K562 (cell line): ENCODE results near the gene BCAP31. TPM values are rescaled to one million over a fixed set of nuclear protein-coding genes. Genes with fewer than 3 reads are reported as not detected.
A peak's percentile ranks its signal among the peaks of the same experiment; 100 is the strongest.

Source experiments
- ARID4B ChIP-seq: sonication (generic); formaldehyde crosslinking; IDR thresholded peaks from 2 replicates; pipeline ENCODE4 v1.8.0; 2022; ENCODE audit warnings: mild to moderate bottlenecking, missing genetic modification reagents
- BHLHE40 ChIP-seq: IDR thresholded peaks from 2 replicates; pipeline ENCODE4 v1.6.1; 2011; ENCODE audit warnings: low read length, improper control_type of control experiment
- CUX1 ChIP-seq: fragments of 200-800 bp; sonication (Bioruptor generic); IDR thresholded peaks from 2 replicates; pipeline ENCODE4 v1.6.1; 2016; ENCODE audit warnings: missing genetic modification characterization, missing compliant biosample characterization
- IRF2 ChIP-seq: sonication (generic); formaldehyde crosslinking; IDR thresholded peaks from 2 replicates; pipeline ENCODE4 v1.8.1; 2022; ENCODE audit warnings: mild to moderate bottlenecking, missing genetic modification reagents
- POLR2G ChIP-seq: fragments of 200-400 bp; formaldehyde crosslinking; IDR thresholded peaks from 2 replicates; pipeline ENCODE4 v1.6.1; 2017; ENCODE audit warnings: low read depth, mild to moderate bottlenecking, antibody characterized with exemption, low read length, moderate library complexity
- REST ChIP-seq, 2 experiments: fragments of 450-650 bp; formaldehyde crosslinking in 1 of 2; IDR thresholded peaks; 2 replicates each; pipeline versions ENCODE4 v1.4.0 to v1.6.1; 2014 to 2020; ENCODE audit warnings: mild to moderate bottlenecking in 2 of 2, borderline replicate concordance in 1 of 2, low read depth in 1 of 2
- SUPT5H ChIP-seq: fragments of 450-650 bp; IDR thresholded peaks from 2 replicates; pipeline ENCODE4 v1.6.1; 2016
- ZKSCAN1 ChIP-seq: fragments of 150-350 bp; IDR thresholded peaks from 2 replicates; pipeline ENCODE4 v1.6.1; 2016; ENCODE audit warnings: low read depth, low read length
- polyA plus RNA-seq, 8 experiments: library from polyadenylated mRNA; depleted of rRNA in 4 of 8; stranded (reverse) in 5 of 8; unstranded in 3 of 8; fragments of >200 nt; fragmentation: Nextera tagmentation in 2 of 8; fragmentation: Illumina TruSeq in 1 of 8; extraction: Ambion mirVana in 2 of 8; extraction: Trizol in 1 of 8; gene quantifications; 2 replicates each; pipeline versions ENCODE4 v1.2.1 to v1.2.3, GENCODE V29; 2011 to 2014; ENCODE audit warnings: inconsistent platforms in 1 of 8, missing spikeins in 1 of 8
- total RNA-seq, 7 experiments: library from RNA; depleted of rRNA in 6 of 7; stranded (reverse); fragments of >200 nt in 6 of 7; fragmentation: Illumina TruSeq in 2 of 7; extraction: Trizol in 2 of 7; gene quantifications; 2 replicates each; pipeline versions ENCODE4 v1.2.1 to v1.2.3, GENCODE V29; 2011 to 2021; ENCODE audit warnings: low replicate concordance in 1 of 7

BCAP31 gene
- total and polyA plus RNA-seq, 9 of the 15 experiments (the other 6 are each of a cell fraction or from before 2014, with no cell fraction given), result 156 to 683 (median 188) TPM

GRCh38 chrX:153723351-153724251 lies 586 bp downstream of the BCAP31 start (continued):
- TF ChIP-seq REST (IDR thresholded peaks at IDR 0.05; ENCODE audit: borderline replicate concordance), result no peak
- TF ChIP-seq REST (CRISPR knock-in tag; IDR thresholded peaks at IDR 0.05; ENCODE audit: low read depth), result no peak
- no peak for TF ChIP-seq IRF2 (CRISPR knock-in tag)
- TF ChIP-seq POLR2G, result peak; percentile 69
- TF ChIP-seq ZKSCAN1, result no peak
- TF ChIP-seq CUX1, result no peak
- TF ChIP-seq BHLHE40, result no peak
- TF ChIP-seq ARID4B, result peak; percentile 15; the same call in 1 of the 2 replicates
- peak; percentile 7; the same call in 1 of the 2 replicates for TF ChIP-seq SUPT5H
